ENCODE results near the gene LIN28A. TPM values are rescaled to one million over a fixed set of nuclear protein-coding genes. Genes with fewer than 3 reads are reported as not detected.

The LIN28A gene
- total RNA-seq, 1 donor = not detected

GRCh38 chr1:26450908-26451307, 40.3 kb downstream of the LIN28A start:
- TF ChIP-seq, protein P1, sequence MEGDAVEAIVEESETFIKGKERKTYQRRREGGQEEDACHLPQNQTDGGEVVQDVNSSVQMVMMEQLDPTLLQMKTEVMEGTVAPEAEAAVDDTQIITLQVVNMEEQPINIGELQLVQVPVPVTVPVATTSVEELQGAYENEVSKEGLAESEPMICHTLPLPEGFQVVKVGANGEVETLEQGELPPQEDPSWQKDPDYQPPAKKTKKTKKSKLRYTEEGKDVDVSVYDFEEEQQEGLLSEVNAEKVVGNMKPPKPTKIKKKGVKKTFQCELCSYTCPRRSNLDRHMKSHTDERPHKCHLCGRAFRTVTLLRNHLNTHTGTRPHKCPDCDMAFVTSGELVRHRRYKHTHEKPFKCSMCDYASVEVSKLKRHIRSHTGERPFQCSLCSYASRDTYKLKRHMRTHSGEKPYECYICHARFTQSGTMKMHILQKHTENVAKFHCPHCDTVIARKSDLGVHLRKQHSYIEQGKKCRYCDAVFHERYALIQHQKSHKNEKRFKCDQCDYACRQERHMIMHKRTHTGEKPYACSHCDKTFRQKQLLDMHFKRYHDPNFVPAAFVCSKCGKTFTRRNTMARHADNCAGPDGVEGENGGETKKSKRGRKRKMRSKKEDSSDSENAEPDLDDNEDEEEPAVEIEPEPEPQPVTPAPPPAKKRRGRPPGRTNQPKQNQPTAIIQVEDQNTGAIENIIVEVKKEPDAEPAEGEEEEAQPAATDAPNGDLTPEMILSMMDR (IDR thresholded peaks at IDR 0.05; ENCODE audit: insufficient read depth, low read depth, low read length) = no peak
- H3K4me3 ChIP-seq (ENCODE audit: low read depth, low read length) = no peak overlapping the region
- no peak for DNase-seq (ENCODE audit: low read depth)

GRCh38 chr1:26452459-26453183, 42.0 kb downstream of the LIN28A start:
- TF ChIP-seq, protein P1 (IDR thresholded peaks at IDR 0.05; ENCODE audit: insufficient read depth, low read depth, low read length) = no peak
- no peak for DNase-seq (ENCODE audit: low read depth)

DNA sequence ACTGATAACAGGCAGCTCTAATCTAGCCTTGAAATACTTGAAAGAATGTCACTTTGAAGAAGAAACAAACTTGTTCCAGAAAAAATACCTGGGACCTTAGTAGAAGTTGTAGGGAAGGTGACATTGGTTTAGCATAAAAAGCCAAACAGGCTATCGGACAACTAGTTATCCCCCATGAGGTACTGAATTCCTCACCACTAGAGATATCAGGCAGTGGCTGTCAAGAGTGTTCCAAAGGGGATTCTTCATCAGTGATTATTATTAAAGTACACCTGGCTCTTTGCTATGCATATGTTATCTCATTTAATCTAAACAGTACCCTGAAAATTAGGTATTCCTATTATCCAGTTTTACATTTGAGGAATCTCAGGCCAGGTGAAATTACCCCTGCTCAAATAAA, 48.5 kb downstream of the LIN28A start:
- H3K4me3 ChIP-seq (ENCODE audit: low read depth, low read length) = no peak overlapping the region
- TF ChIP-seq, protein P1 (IDR thresholded peaks at IDR 0.05; ENCODE audit: insufficient read depth, low read depth, low read length) = no peak
- no peak for DNase-seq (ENCODE audit: low read depth)

More at GRCh38 chr1:26452459-26453183, 42.0 kb downstream of the LIN28A start:
- H3K4me3 ChIP-seq (ENCODE audit: low read depth, low read length) = no peak overlapping the region

- TF ChIP-seq, protein P1 (IDR thresholded peaks at IDR 0.05; ENCODE audit: insufficient read depth, low read depth, low read length) = no peak
- DNase-seq (ENCODE audit: low read depth) = no peak
- H3K4me3 ChIP-seq (ENCODE audit: low read depth, low read length) = no peak overlapping the region
Measured at GRCh38 chr1:26459573-26460031, 49.0 kb downstream of the LIN28A start.

- DNase-seq (ENCODE audit: low read depth) = no peak
- TF ChIP-seq, protein P1 (IDR thresholded peaks at IDR 0.05; ENCODE audit: insufficient read depth, low read depth, low read length) = no peak
- no peak overlapping the region for H3K4me3 ChIP-seq (ENCODE audit: low read depth, low read length)
Measured at GRCh38 chr1:26468911-26469310, 58.3 kb downstream of the LIN28A start.

DNA sequence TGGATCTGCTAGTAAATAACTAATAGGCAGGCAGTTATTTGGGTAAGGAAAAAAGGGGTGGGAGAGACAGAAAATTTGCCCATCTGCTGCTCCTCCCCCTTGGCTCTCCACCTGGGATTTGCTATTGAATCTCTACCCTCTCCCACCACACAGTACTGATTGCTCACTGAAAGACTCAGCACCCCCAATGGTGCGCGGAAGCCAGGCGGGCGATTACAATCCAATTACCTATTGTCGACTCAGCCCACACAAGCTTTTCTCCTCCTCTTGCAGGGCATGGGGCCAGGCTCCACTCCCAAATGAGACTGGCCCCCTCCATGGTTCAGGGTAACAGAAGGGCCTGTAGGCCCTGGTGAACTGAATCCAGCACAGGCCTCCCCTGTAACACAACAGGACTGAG, 58.9 kb downstream of the LIN28A start:
- DNase-seq (ENCODE audit: low read depth) = no peak
- no peak overlapping the region for H3K4me3 ChIP-seq (ENCODE audit: low read depth, low read length)
- TF ChIP-seq, protein P1 (IDR thresholded peaks at IDR 0.05; ENCODE audit: insufficient read depth, low read depth, low read length) = no peak

All from fibroblast of villous mesenchyme (primary cell).